GM18520 (cell line): ENCODE data around the gene PTPRD.

Experiments used
- ATAC-seq: cut with Tn5 transposase; IDR thresholded peaks from one replicate; pipeline ENCODE4 v1.9.1; 2021; ENCODE audit not compliant: unreplicated experiment

The PTPRD gene

GRCh38 chr9:8389531-8389930 lies 2223.3 kb downstream of the PTPRD start:
- ATAC-seq: no peak

- no peak for ATAC-seq
Measured at GRCh38 chr9:8388132-8388531, 2224.7 kb downstream of the PTPRD start.

- ATAC-seq: no peak
Measured at GRCh38 chr9:8384091-8384490, 2228.7 kb downstream of the PTPRD start.

GRCh38 chr9:8382777-8383527 lies 2229.8 kb downstream of the PTPRD start:
- no peak for ATAC-seq

GRCh38 chr9:8382266-8382665 lies 2230.5 kb downstream of the PTPRD start:
- ATAC-seq: no peak

GRCh38 chr9:8381601-8382000 lies 2231.2 kb downstream of the PTPRD start:
- no peak for ATAC-seq

GRCh38 chr9:8374471-8374870 lies 2238.3 kb downstream of the PTPRD start:
- no peak for ATAC-seq

- no peak for ATAC-seq
Measured at GRCh38 chr9:8371686-8372085, 2241.1 kb downstream of the PTPRD start.

GRCh38 chr9:8366161-8366926 lies 2246.5 kb downstream of the PTPRD start:
- no peak for ATAC-seq

GRCh38 chr9:8365466-8366160 lies 2247.2 kb downstream of the PTPRD start:
- ATAC-seq: no peak

- ATAC-seq: no peak
Measured at GRCh38 chr9:8365029-8365428, 2247.8 kb downstream of the PTPRD start.

- no peak for ATAC-seq
Measured at GRCh38 chr9:8364026-8364752, 2248.6 kb downstream of the PTPRD start.

- ATAC-seq: no peak
Measured at GRCh38 chr9:8362250-8362649, 2250.6 kb downstream of the PTPRD start.

- ATAC-seq: no peak
Measured at GRCh38 chr9:8361364-8361763, 2251.4 kb downstream of the PTPRD start.

GRCh38 chr9:8356406-8356805 lies 2256.4 kb downstream of the PTPRD start:
- no peak for ATAC-seq

- ATAC-seq: no peak
Measured at GRCh38 chr9:8351436-8351835, 2261.4 kb downstream of the PTPRD start.

GRCh38 chr9:8349901-8350300 lies 2262.9 kb downstream of the PTPRD start:
- no peak for ATAC-seq

- ATAC-seq: no peak
Measured at GRCh38 chr9:8349376-8349775, 2263.4 kb downstream of the PTPRD start.

GRCh38 chr9:8348756-8349155 lies 2264.0 kb downstream of the PTPRD start:
- no peak for ATAC-seq

GRCh38 chr9:8346296-8346695 lies 2266.5 kb downstream of the PTPRD start:
- ATAC-seq: no peak
